ENCODE measurements around the gene LRP8.

Gene LRP8

DNA sequence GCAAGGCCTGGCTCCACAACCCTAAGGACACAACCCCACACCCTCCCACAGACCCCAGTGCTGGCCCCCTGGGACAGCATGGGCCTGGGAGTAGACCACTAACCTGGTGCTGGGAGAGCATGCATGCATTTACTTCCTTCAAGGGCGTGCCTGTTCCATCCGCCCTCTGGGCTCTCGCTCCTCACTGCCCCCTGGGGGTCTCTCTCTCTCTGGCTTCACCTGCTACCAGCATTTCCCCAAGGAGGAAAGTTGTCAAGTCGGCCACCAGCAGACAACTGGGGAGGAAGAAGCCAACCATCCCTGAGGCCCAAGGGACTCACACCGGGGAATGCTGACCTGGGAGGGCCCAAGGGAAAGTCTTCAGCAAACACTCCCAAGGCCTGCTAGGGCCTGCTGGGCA is 6.5 kb downstream of the LRP8 start:
- no peak for DNase-seq

DNA sequence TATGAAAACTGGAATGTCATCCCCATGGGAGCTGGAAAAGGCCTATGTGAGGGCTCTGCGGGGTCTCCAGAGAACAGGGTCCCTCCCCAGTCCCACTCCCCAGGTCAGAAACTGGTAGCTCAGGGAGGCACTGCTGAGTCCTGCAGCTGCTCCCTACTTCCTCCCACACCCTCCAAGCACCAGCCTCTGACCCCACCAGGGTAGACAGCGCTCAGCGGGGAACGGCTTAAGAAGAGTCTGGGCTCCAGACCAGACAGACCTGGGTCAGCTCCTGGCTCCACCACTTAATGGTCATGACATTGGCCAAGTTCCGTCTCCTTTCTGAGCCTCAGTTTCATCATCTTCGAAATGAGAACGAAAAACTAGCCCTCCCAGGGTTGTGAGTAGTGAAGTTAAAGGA is 7.2 kb downstream of the LRP8 start:
- no peak for DNase-seq

- DNase-seq = no peak
Observed at GRCh38 chr1:53319296-53320101, 8.4 kb downstream of the LRP8 start.

DNA sequence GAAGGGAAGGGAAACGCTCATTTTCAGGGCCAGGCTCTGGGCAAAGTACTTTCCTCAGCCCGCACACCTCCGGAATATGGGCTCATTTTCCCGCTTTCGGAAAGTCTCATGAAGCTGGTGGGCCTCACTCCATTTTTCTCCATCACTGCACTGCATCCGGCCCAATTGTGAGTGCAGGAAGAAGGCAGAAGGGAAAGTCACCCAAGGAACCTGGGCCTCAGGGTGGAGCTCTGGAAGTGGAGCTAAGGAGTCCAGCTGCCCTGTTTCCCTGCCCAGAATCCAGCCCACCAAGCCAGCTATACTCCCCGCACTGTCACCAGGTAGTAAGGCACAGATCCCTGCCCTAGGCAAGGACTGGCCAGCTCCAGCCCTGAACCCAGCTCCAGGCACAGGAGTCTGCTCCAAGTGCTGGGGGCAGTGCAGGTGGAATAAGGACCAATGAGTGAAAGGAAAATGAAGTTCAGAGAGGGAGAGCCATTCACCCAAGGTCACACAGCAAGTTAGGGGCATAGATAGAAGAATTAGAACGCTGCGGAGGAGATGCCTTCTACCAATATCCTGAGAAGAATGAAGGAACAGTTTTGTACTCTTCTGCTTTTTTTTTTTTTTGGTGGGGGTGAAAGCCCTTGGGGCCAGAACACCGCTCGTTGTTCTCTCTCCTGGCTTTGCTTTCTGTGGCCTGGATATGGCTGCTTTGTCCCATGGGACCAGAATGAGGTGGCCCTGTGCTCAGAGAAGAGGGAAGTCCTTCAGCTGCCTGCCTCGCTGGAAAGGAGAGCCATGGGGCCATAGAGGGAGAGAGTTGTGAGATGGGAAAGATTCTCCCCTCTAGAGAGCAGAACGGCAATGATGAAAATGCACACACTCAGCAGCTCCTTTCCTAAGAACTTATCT is 10.0 kb downstream of the LRP8 start:
- DNase-seq = no peak

DNA sequence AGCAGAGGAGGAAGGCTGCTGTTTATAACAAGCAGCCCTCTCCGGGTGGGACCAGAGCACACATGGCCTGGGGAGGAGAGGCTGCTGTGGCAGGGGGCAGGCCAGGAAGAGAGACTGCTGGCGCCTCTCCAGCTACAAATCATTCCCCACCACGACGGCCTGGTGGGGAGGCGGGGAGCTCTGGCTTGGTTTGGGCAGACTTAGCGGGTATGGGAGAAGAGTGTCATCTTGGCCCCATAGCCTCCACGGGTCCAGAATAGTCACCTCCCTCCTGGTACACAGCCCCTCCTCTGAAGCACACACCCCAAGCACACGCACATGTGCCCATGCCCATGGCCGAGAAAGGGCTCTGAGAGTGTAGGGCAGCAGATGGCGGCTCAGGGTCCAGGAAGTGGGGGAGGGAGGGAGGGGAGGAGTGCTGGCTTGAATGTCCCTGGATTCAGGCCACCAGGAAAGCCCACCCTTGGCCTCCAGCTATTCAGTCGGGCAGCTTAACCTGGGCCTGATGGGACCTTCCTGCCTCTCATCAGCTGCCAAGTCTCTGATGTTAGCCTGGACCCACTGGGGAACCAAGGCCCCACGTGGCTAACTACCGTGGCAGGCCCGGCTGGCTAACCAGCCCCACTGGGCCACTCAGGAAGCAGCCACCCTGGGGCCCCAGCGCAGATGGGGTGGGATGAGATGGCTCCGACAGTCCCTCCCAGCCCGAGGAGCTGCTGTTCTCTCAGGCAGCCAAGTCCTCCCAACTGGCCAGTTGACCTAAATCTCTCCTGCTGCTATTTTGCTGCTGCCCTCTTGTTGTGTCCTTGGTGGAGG is 10.9 kb downstream of the LRP8 start:
- no peak for DNase-seq

- no peak for DNase-seq
Observed at GRCh38 chr1:53316424-53316765, 11.5 kb downstream of the LRP8 start.

GRCh38 chr1:53315456-53316423 is 12.1 kb downstream of the LRP8 start:
- DNase-seq = no peak

DNA sequence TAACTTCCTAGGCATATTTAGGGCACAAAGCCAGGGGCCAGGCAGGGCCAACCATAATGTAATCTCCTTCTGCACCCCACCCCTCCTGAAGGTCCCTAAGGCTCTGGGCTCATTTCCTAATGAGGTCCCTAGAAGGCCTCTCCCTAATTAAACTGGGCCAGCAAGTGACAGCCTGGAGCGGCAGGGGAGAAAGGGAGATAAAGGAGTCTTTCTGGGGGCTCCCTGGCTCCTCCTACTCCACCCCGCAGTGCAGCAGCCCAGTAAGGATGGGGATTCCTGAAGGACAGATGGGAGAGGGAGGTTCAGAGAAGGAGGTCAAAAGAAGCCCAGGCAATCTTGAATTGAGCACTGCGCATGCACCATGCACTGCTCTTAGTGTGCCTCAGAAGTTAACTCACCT is 12.8 kb downstream of the LRP8 start:
- DNase-seq = no peak

DNA sequence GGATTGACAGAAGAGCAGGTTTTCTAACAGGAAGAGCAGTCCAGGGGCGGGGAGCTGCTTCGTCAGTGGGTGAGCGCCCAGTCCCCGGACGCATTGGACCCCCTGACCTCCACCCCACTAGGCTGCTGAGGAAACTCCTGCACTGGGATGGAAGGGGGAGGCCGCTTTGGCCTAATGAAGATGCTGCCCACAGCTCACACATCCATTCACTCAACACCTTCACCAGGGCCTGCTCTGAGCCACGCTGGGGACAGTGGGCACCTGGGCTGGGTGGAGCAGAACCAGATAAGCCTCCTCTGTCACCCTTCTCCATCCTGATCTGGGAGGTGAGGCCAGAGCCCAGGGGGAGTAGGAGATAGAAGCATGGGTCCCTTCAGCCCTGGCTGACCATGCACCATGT is 13.3 kb downstream of the LRP8 start:
- DNase-seq = no peak

DNA sequence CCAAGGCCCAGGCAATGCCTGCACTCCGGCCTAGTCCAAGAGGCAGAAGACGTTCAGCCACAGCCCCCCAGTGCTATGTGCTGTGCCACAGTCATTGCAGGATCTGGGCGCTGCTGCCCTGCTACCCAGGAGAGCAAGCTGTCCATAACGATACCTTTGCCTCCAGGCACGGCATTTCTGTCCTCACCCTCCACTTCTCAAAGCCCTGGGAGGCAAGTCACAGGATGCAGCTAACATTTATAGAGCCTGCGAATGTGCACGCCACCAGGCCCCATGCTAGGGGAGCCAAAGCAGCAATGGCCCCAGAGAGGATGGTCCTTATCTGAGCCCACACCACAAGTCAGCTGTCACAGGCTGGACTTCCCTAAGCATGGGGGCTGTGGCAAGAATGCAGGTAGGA is 13.8 kb downstream of the LRP8 start:
- DNase-seq = no peak

DNA sequence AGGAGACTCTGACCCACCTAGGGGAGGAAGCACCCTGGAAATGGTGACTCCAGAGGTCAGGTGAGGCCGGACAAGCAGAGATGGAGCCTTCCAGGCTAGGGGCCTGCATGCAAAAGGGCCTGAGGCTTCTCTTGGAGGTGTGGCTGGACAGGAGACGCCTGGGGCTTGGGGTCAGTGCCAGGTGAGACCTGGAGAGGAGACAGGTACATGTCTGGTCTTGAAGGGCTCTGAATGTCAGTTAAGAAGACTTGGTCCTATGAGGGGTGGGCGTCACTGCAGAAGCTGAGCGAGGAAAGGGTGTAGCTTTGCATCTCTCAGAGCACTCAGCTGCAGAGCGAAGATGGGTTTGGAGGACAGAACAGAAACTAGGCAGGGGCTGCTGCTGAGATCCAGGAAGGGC is 14.3 kb downstream of the LRP8 start:
- DNase-seq = no peak

DNA sequence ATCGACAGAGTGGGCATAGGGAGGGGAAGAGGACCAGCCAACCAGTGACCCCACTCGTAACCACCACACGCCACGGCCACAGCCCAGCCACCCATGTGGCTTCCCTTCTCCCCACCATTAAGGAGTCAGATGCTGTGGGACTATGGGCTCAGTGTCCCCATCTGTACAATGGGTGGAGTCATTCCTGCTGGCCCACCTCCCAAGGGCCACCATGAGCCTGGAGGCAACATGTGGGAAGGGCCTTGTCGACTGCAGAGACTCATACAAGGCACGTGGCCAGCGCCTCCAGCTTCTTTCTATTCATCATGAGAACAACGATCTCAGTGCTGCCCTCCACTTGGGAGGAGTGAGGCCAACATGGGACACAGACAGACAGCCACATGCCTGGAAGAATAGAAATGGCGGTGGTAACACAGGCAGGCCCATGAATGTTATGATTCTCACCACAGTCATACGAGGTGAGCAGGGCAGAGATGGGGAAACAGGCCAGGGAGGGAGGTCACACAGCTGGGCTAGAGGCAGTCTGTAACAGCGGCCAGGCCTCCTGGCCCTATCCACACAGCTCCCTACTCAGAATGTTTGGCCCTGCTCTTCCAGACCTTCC is 16.1 kb downstream of the LRP8 start:
- DNase-seq = no peak

DNA sequence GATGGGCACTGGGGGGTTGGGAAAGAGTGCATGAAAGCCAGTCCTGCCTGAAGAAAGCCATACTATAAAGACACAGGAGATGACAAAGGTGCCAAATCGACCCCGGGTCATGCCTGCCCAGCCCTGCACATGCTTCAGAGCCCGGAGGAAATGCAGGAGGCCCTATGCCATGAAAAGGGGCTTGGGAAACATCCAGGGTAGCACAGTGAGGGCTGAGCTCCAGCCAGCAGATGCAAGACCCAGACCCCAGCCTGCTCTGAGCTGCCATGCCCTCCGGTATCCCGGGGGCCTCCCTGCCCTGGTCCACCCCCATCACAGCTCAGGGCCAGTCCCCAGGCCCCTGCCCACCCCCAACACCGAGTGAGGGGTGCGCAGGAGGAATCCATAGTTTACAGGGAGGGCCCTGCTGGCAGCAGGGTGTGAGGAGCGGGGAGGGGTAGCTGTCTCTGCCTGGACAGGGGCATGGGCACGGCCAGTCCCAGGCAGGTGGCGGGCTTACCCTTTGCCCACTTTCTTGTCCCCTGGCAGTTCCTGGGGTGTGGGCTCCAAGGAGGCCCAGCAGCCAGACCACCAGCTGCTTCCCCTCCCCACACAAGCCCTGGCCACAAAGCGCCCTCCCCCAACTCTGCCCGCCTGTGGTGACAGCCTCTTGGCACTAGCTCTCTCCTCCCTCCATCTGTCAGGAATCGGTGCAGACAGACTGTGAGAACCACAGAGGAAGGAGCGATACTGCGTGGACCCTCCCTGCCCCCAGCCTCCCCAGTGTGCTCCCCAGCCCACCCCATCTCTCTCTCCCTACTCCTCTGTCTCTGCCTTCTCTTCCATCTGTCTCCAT is 16.8 kb downstream of the LRP8 start:
- DNase-seq = no peak

- DNase-seq = no peak
Observed at GRCh38 chr1:53309802-53310201, 18.1 kb downstream of the LRP8 start.

DNA sequence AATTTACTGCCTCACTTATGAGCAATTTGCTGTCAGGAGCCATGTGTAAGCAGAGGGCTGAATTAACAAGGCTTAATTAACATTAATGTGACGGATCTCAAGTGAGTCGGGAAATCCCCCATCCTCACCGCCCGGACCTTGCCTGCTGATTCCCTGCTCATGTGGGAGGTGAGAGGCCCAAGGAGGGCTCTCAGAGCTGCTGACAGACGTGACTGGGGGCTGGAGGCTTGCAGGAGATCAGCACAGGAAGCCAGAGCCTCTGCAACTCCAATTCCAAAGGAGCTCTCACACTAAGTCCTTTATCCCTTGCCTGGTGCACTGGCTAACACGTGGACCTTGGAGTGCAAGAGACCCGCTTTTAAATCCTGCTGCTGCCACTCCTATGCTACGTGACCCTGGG is 19.4 kb downstream of the LRP8 start:
- DNase-seq = no peak

GRCh38 chr1:53307037-53307436 is 20.8 kb downstream of the LRP8 start:
- DNase-seq = no peak

- no peak for DNase-seq
Observed at GRCh38 chr1:53306168-53306567, 21.7 kb downstream of the LRP8 start.

DNA sequence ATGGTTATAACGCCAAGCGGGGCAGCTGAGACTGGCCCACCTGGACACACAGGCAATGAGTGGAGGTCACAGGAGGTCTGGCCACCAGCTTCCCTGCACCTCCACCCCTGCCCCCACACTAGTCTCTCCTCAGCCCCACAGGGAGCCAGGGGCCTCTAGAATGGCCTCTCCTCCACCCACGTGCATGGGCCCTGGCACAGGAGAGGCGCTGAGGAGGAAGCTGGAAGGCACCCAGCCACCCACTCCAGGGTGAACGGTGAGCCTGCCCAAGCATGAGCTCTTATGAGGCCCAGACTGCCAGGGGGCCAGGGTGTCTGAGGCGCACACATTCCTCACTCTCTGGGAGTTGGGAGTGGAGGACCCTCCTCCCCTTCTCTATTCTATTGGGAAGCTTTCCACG is 22.2 kb downstream of the LRP8 start:
- no peak for DNase-seq

DNA sequence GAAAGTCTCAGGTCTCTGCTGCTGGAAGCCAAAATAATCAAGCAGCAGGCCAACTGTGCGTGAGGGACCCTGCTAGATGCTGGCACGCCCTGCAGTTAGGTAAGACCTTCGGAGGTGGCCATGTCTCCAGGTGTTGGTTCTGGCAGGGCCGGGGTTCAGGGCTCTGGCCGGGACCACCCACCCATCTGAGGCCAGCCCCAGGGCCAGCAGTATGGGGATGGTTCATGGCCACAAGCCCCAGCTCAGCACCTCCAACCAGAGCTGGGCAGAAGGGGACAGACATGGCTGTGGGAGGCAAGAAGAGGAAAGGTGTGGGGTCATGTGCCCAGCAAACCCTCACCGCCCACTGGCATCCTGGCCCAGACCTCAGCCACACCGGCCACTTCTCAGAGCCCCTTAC is 23.3 kb downstream of the LRP8 start:
- DNase-seq = no peak

GRCh38 chr1:53303726-53304515 is 23.9 kb downstream of the LRP8 start:
- DNase-seq = no peak

Data from activated CD4-positive, alpha-beta T cell treated with anti-CD3 and anti-CD28 coated beads, Interleukin-2, amount 50 U/mL, for 1 hour (primary cell).